HUES6 (cell line): ENCODE measurements around the gene ACD.

Source experiments
- H3K27ac ChIP-seq: 2 replicates; pipeline ENCODE4 v1.7.0; 2013; ENCODE audit warnings: low read depth, mild to moderate bottlenecking, low read length, inconsistent platforms
- H3K27me3 ChIP-seq: 2 replicates; pipeline ENCODE4 v1.6.1; 2013; ENCODE audit warnings: low read length; ENCODE audit not compliant: control insufficient read depth, insufficient read depth
- H3K36me3 ChIP-seq: 2 replicates; pipeline ENCODE4 v1.6.1; 2013; ENCODE audit warnings: low read length; ENCODE audit not compliant: control insufficient read depth, insufficient read depth
- H3K4me1 ChIP-seq: 2 replicates; pipeline ENCODE4 v1.6.1; 2013; ENCODE audit warnings: low read length; ENCODE audit not compliant: control insufficient read depth, insufficient read depth
- H3K4me3 ChIP-seq: 2 replicates; pipeline ENCODE4 v1.5.1; 2013; ENCODE audit warnings: low read depth, low read length
- H3K9ac ChIP-seq: one replicate; pipeline ENCODE4 v1.6.1; 2013; ENCODE audit warnings: mild to moderate bottlenecking, low read length
- H3K9me3 ChIP-seq: 2 replicates; pipeline ENCODE4 v1.6.1; 2013; ENCODE audit warnings: low read depth, low read length; ENCODE audit not compliant: control insufficient read depth, insufficient read depth

The ACD gene

GRCh38 chr16:67661101-67661761 lies 1.2 kb upstream of the ACD start:
- Histone ChIP-seq H3K27ac (no peak overlapping the region), H3K36me3 (peaks cover 25% of the 10 kb centered on the region), H3K4me1 (0 out of 2 replicates have a peak, but pooled peaks cover 13% of the 10 kb centered on the region), H3K27me3 (peaks cover 20% of the 10 kb centered on the region), H3K4me3 (peak overlapping the region; percentile 99), H3K9ac (no peak overlapping the region), H3K9me3 (no peaks in the 10 kb centered on the region)

- peak within 1 kb of the TSS; percentile 30 for H3K27ac ChIP-seq
- H3K36me3 ChIP-seq = peaks cover 28% of the 10 kb centered on the region
- H3K4me3 ChIP-seq = peak within 1 kb of the TSS; percentile 99
Measured at GRCh38 chr16:67660564-67661028, 536 bp upstream of the ACD start, which contains the start of gene PARD6A. PARD6A (plus strand) TSS chr16:67660960; CDS start chr16:67661039, 79 bp downstream.

GRCh38 chr16:67658849-67659674 lies 998 bp downstream of the ACD start:
- Histone ChIP-seq H3K4me3 (peak overlapping the region; percentile 99), H3K27ac (no peak overlapping the region), H3K9ac (peak overlapping the region; percentile 70), H3K27me3 (peaks cover 19% of the 10 kb centered on the region; the same call in 1 of the 2 replicates), H3K4me1 (0 out of 2 replicates have a peak, but pooled peaks cover 9% of the 10 kb centered on the region), H3K9me3 (no peaks in the 10 kb centered on the region), H3K36me3 (peaks cover 28% of the 10 kb centered on the region)

More at GRCh38 chr16:67660564-67661028, 536 bp upstream of the ACD start, which contains the start of gene PARD6A:
- H3K9ac ChIP-seq = peak within 1 kb of the TSS; percentile 72
- H3K9me3 ChIP-seq = no peaks in the 10 kb centered on the region
- H3K27me3 ChIP-seq = peaks cover 16% of the 10 kb centered on the region
- 0 out of 2 replicates have a peak, but pooled peaks cover 9% of the 10 kb centered on the region for H3K4me1 ChIP-seq

GRCh38 chr16:67657751-67658518 lies 2.1 kb downstream of the ACD start:
- no peak overlapping the region for H3K9ac ChIP-seq
- H3K27me3 ChIP-seq = peaks cover 30% of the 10 kb centered on the region
- H3K4me3 ChIP-seq = no peak overlapping the region
- 0 out of 2 replicates have a peak, but pooled peaks cover 9% of the 10 kb centered on the region for H3K4me1 ChIP-seq
- peaks cover 28% of the 10 kb centered on the region for H3K36me3 ChIP-seq
- no peak overlapping the region for H3K27ac ChIP-seq
- no peaks in the 10 kb centered on the region for H3K9me3 ChIP-seq

- no peak overlapping the region for H3K9ac ChIP-seq
- peaks cover 28% of the 10 kb centered on the region for H3K36me3 ChIP-seq
- no peak overlapping the region for H3K27ac ChIP-seq
Measured at GRCh38 chr16:67657017-67657608, 2.9 kb downstream of the ACD start.

GRCh38 chr16:67656344-67657016 lies 3.6 kb downstream of the ACD start:
- Histone ChIP-seq H3K9me3 (no peaks in the 10 kb centered on the region), H3K4me1 (0 out of 2 replicates have a peak, but pooled peaks cover 5% of the 10 kb centered on the region), H3K9ac (no peak overlapping the region), H3K4me3 (no peak overlapping the region), H3K27me3 (peaks cover 23% of the 10 kb centered on the region), H3K27ac (no peak overlapping the region), H3K36me3 (peaks cover 32% of the 10 kb centered on the region)

More at GRCh38 chr16:67657017-67657608, 2.9 kb downstream of the ACD start:
- Histone ChIP-seq H3K27me3 (peaks cover 25% of the 10 kb centered on the region), H3K4me3 (no peak overlapping the region), H3K4me1 (0 out of 2 replicates have a peak, but pooled peaks cover 9% of the 10 kb centered on the region), H3K9me3 (no peaks in the 10 kb centered on the region)

GRCh38 chr16:67655363-67655762 lies 4.7 kb downstream of the ACD start:
- H3K27me3 ChIP-seq = peaks cover 29% of the 10 kb centered on the region
- no peak overlapping the region for H3K4me3 ChIP-seq
- H3K9ac ChIP-seq = no peak overlapping the region
- peaks cover 33% of the 10 kb centered on the region for H3K36me3 ChIP-seq
- H3K27ac ChIP-seq = no peak overlapping the region
- H3K9me3 ChIP-seq = no peaks in the 10 kb centered on the region
- H3K4me1 ChIP-seq = 0 out of 2 replicates have a peak, but pooled peaks cover 4% of the 10 kb centered on the region

- H3K4me1 ChIP-seq = peaks cover 4% of the 10 kb centered on the region; the same call in 1 of the 2 replicates
- peaks cover 33% of the 10 kb centered on the region for H3K36me3 ChIP-seq
Measured at GRCh38 chr16:67654403-67654911, 5.6 kb downstream of the ACD start.

GRCh38 chr16:67653789-67654402 lies 6.2 kb downstream of the ACD start:
- no peak overlapping the region for H3K27ac ChIP-seq
- H3K36me3 ChIP-seq = peaks cover 33% of the 10 kb centered on the region

More at GRCh38 chr16:67654403-67654911, 5.6 kb downstream of the ACD start:
- no peak overlapping the region for H3K4me3 ChIP-seq
- no peak overlapping the region for H3K27ac ChIP-seq
- H3K27me3 ChIP-seq = peaks cover 32% of the 10 kb centered on the region
- H3K9ac ChIP-seq = no peak overlapping the region
- H3K9me3 ChIP-seq = no peaks in the 10 kb centered on the region

More at GRCh38 chr16:67653789-67654402, 6.2 kb downstream of the ACD start:
- H3K9me3 ChIP-seq = no peaks in the 10 kb centered on the region
- peak overlapping the region; percentile 86 for H3K4me3 ChIP-seq
- no peak overlapping the region for H3K9ac ChIP-seq
- H3K4me1 ChIP-seq = peaks cover 4% of the 10 kb centered on the region
- H3K27me3 ChIP-seq = peaks cover 36% of the 10 kb centered on the region
